ENCODE data around the gene AEBP1. TPM values are rescaled to one million over a fixed set of nuclear protein-coding genes. Genes with fewer than 3 reads are reported as not detected.

AEBP1 gene
- total RNA-seq, 1 experiment from 2014 or later, result 50.8 TPM

DNA sequence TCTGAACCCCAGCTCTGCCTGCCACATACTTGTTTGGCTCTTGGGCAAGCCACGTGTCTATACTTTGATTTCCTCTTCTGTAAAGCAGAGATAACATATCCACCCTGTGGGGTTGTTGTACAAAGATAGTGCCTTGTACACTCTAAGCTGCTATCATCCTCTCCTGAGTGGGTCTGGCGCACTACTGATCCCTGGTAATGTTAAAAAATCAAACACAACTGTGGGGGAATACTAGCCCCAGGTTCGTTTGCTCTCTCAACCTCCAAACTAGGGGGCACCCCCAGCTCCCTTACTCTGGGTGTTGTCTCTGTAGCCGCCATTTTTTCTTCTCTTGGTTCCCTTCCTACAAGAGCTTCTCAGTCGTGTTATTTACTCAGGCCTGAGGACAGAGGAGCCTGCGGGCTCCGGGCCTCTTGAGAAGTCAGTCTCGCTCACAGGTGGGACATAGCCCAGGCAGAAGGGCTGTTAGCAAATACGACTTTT, 22.8 kb upstream of the AEBP1 start:
- peaks cover 22% of the 10 kb centered on the region for H3K36me3 Mint-ChIP-seq
- peaks cover 22% of the 10 kb centered on the region for H3K27me3 Mint-ChIP-seq (ENCODE audit: low read depth)
- no peaks in the 10 kb centered on the region for H3K9me3 Mint-ChIP-seq
- POLR2A ChIA-PET, result interaction anchor here (0.8 kb wide), 1 partner anchor 17 kb away, joined by 3 read pairs; no protein-coding TSS in a partner anchor
- H3K4me3 Mint-ChIP-seq, result peak overlapping the region; percentile 86
- DNase-seq (ENCODE audit: low spot score) (no peak), ATAC-seq (no peak)
- CTCF ChIA-PET, result interaction anchor here (0.7 to 1.3 kb wide), 4 partner anchors 9 to 280 kb away, joined by 3 to 7 read pairs (median 3); no protein-coding TSS in a partner anchor
- no peak overlapping the region for H3K27ac Mint-ChIP-seq
- peaks cover 17% of the 10 kb centered on the region; the same call in 1 of the 2 replicates for H3K4me1 Mint-ChIP-seq
- TF ChIP-seq ZNF281 (CRISPR knock-in tag; IDR thresholded peaks at IDR 0.05) (no peak), ZNF423 (CRISPR knock-in tag; IDR thresholded peaks at IDR 0.05) (no peak), JAZF1 (CRISPR knock-in tag; IDR thresholded peaks at IDR 0.05) (no peak), NFYB (CRISPR knock-in tag; conservative IDR thresholded peaks at IDR 0.05; ENCODE audit: low read depth) (no peak), ETV6 (CRISPR knock-in tag; IDR thresholded peaks at IDR 0.05) (no peak), GTF2I (CRISPR knock-in tag; conservative IDR thresholded peaks at IDR 0.05) (no peak), OVOL2 (CRISPR knock-in tag; IDR thresholded peaks at IDR 0.05; ENCODE audit: borderline replicate concordance) (no peak), NR1H2 (CRISPR knock-in tag; IDR thresholded peaks at IDR 0.05) (no peak)
- TF ChIP-seq, protein P1, sequence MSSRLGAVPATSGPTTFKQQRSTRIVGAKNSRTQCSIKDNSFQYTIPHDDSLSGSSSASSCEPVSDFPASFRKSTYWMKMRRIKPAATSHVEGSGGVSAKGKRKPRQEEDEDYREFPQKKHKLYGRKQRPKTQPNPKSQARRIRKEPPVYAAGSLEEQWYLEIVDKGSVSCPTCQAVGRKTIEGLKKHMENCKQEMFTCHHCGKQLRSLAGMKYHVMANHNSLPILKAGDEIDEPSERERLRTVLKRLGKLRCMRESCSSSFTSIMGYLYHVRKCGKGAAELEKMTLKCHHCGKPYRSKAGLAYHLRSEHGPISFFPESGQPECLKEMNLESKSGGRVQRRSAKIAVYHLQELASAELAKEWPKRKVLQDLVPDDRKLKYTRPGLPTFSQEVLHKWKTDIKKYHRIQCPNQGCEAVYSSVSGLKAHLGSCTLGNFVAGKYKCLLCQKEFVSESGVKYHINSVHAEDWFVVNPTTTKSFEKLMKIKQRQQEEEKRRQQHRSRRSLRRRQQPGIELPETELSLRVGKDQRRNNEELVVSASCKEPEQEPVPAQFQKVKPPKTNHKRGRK (CRISPR knock-in tag; IDR thresholded peaks at IDR 0.05; ENCODE audit: borderline replicate concordance), result no peak
- TF ChIP-seq, protein P2, sequence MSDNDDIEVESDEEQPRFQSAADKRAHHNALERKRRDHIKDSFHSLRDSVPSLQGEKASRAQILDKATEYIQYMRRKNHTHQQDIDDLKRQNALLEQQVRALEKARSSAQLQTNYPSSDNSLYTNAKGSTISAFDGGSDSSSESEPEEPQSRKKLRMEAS (CRISPR knock-in tag; IDR thresholded peaks at IDR 0.05), result no peak

GRCh38 chr7:44082541-44083207, 21.5 kb upstream of the AEBP1 start:
- POLR2A ChIA-PET, result no interaction called here
- peaks cover 22% of the 10 kb centered on the region for H3K27me3 Mint-ChIP-seq (ENCODE audit: low read depth)
- no peaks in the 10 kb centered on the region for H3K9me3 Mint-ChIP-seq
- peaks cover 19% of the 10 kb centered on the region for H3K36me3 Mint-ChIP-seq
- peak; percentile 97 for DNase-seq (ENCODE audit: low spot score)
- no peak overlapping the region for H3K27ac Mint-ChIP-seq
- CTCF ChIA-PET, result no interaction called here
- TF ChIP-seq, protein P3, sequence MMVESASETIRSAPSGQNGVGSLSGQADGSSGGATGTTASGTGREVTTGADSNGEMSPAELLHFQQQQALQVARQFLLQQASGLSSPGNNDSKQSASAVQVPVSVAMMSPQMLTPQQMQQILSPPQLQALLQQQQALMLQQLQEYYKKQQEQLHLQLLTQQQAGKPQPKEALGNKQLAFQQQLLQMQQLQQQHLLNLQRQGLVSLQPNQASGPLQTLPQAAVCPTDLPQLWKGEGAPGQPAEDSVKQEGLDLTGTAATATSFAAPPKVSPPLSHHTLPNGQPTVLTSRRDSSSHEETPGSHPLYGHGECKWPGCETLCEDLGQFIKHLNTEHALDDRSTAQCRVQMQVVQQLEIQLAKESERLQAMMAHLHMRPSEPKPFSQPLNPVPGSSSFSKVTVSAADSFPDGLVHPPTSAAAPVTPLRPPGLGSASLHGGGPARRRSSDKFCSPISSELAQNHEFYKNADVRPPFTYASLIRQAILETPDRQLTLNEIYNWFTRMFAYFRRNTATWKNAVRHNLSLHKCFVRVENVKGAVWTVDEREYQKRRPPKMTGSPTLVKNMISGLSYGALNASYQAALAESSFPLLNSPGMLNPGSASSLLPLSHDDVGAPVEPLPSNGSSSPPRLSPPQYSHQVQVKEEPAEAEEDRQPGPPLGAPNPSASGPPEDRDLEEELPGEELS (CRISPR knock-in tag; IDR thresholded peaks at IDR 0.05), result no peak
- TF ChIP-seq RELA (CRISPR knock-in tag; IDR thresholded peaks at IDR 0.05; ENCODE audit: borderline replicate concordance) (no peak), KAT7 (CRISPR knock-in tag; IDR thresholded peaks at IDR 0.05; ENCODE audit: borderline replicate concordance) (no peak), ZNF219 (CRISPR knock-in tag; IDR thresholded peaks at IDR 0.05; ENCODE audit: borderline replicate concordance) (no peak), SMAD4 (CRISPR knock-in tag; IDR thresholded peaks at IDR 0.05) (no peak), STAT6 (CRISPR knock-in tag; conservative IDR thresholded peaks at IDR 0.05; ENCODE audit: low read depth) (no peak), NFYB (CRISPR knock-in tag; conservative IDR thresholded peaks at IDR 0.05; ENCODE audit: low read depth) (peak; percentile 72), ETV6 (CRISPR knock-in tag; IDR thresholded peaks at IDR 0.05) (0 out of 2 replicates have a peak, but pooled peaks have one; percentile 28), CTCF (IDR thresholded peaks at IDR 0.05) (no peak), FOXP1 (CRISPR knock-in tag; IDR thresholded peaks at IDR 0.05; ENCODE audit: borderline replicate concordance) (no peak)
- TF ChIP-seq, protein P4, sequence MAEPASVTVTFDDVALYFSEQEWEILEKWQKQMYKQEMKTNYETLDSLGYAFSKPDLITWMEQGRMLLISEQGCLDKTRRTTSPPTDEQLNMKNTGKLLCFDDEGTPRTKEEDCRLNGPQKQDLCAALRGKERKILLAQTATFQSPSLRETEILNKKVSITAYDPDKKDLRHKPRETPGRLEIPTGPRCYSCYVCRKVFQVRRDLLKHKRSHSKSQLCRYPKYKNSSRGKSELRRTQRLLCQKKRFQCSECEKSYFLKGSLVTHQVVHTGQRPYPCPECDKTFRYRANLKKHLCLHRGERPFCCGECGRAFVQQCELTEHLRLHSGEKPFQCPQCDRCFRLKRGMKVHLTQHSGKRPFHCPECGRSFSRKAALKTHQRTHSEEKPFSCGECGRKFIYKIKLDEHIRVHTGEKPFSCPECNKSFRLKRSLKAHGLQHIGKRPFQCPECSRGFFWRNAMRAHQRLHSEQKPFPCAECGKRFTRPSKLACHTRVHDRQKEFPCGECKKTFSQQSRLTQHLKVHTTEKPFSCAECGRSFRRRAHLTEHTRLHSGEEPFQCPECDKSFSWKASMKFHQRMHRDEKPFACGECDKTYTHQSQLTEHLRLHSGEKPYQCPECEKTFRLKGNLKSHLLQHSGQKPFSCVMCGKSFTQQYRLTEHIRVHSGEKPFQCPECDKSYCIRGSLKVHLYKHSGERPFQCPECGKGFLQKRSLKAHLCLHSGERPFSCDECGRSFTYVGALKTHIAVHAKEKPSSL (CRISPR knock-in tag; conservative IDR thresholded peaks at IDR 0.05), result no peak
- H3K4me1 Mint-ChIP-seq, result peaks cover 17% of the 10 kb centered on the region; the same call in 1 of the 2 replicates
- H3K4me3 Mint-ChIP-seq, result peak overlapping the region; percentile 71
- ATAC-seq, result peak; percentile 98

All from WTC11 (cell line).